ENCODE data around the gene FAM163B.

Gene FAM163B

GRCh38 chr9:133615606-133616188 lies 6.5 kb upstream of the FAM163B start:
- no peak for DNase-seq

- no peak for DNase-seq
Measured at GRCh38 chr9:133615186-133615585, 6.0 kb upstream of the FAM163B start.

GRCh38 chr9:133614678-133615077 lies 5.5 kb upstream of the FAM163B start:
- no peak for DNase-seq

GRCh38 chr9:133614056-133614455 lies 4.9 kb upstream of the FAM163B start:
- DNase-seq, result no peak

- no peak for DNase-seq
Measured at GRCh38 chr9:133613432-133613831, 4.2 kb upstream of the FAM163B start.

- no peak for DNase-seq
Measured at GRCh38 chr9:133612816-133613215, 3.6 kb upstream of the FAM163B start.

GRCh38 chr9:133612051-133612450 lies 2.9 kb upstream of the FAM163B start:
- DNase-seq, result no peak

GRCh38 chr9:133610845-133611244 lies 1.7 kb upstream of the FAM163B start:
- DNase-seq, result peak; percentile 19 to 32

- DNase-seq, result peak in 1 of 2 experiments; percentile 43
Measured at GRCh38 chr9:133608889-133609288, 300 bp downstream of the FAM163B start.

- DNase-seq, result no peak
Measured at GRCh38 chr9:133608382-133608781, 807 bp downstream of the FAM163B start.

GRCh38 chr9:133607976-133608375 lies 1.2 kb downstream of the FAM163B start:
- no peak for DNase-seq

- DNase-seq, result no peak
Measured at GRCh38 chr9:133607381-133607780, 1.8 kb downstream of the FAM163B start.

- no peak for DNase-seq
Measured at GRCh38 chr9:133606708-133607025, 2.5 kb downstream of the FAM163B start.

GRCh38 chr9:133605856-133606707 lies 3.1 kb downstream of the FAM163B start:
- DNase-seq, result no peak

GRCh38 chr9:133605446-133605845 lies 3.7 kb downstream of the FAM163B start:
- no peak for DNase-seq

- DNase-seq, result peak in 1 of 2 experiments; percentile 73
Measured at GRCh38 chr9:133604856-133605255, 4.3 kb downstream of the FAM163B start.

GRCh38 chr9:133604214-133604613 lies 5.0 kb downstream of the FAM163B start:
- no peak for DNase-seq

- DNase-seq, result no peak
Measured at GRCh38 chr9:133603135-133603927, 5.9 kb downstream of the FAM163B start.

- no peak for DNase-seq
Measured at GRCh38 chr9:133602277-133602676, 6.9 kb downstream of the FAM163B start.

GRCh38 chr9:133601746-133602145 lies 7.4 kb downstream of the FAM163B start:
- DNase-seq, result no peak

- DNase-seq, result no peak
Measured at GRCh38 chr9:133600739-133601138, 8.4 kb downstream of the FAM163B start.

GRCh38 chr9:133599470-133600173 lies 9.6 kb downstream of the FAM163B start:
- no peak for DNase-seq

GRCh38 chr9:133598978-133599377 lies 10.2 kb downstream of the FAM163B start:
- DNase-seq, result no peak

Measured in NCI-H526 (cell line).